Retina (tissue), 1 donor: ENCODE measurements around the gene HS3ST3A1.
"Not testable (repeated sequence)": the region's sequence is repeated elsewhere in the genome, so short reads cannot be mapped to it uniquely, and the experiment has no call there.

Experiments used
- DNase-seq: peaks from one replicate; pipeline ENCODE4 v3.0.0-alpha.2; 2016

Gene HS3ST3A1

DNA sequence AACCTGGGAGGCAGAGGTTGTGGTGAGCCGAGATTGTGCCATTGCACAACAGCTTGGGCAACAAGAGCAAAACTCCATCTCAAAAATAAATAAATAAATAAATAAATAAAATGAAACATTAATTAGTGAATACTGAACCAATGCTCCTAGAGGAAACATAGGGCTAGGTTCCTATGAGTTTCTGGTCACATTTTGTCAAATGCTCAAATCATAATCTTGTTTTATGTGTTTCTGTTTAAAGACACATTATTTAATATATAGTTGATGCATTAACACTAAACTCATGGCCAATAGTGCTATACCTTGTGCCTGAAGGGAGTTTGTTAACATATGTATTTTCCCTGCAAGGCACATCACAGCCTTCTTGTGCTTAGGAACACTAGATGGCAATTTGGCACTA, 66.8 kb downstream of the HS3ST3A1 start:
- DNase-seq = no peak

DNA sequence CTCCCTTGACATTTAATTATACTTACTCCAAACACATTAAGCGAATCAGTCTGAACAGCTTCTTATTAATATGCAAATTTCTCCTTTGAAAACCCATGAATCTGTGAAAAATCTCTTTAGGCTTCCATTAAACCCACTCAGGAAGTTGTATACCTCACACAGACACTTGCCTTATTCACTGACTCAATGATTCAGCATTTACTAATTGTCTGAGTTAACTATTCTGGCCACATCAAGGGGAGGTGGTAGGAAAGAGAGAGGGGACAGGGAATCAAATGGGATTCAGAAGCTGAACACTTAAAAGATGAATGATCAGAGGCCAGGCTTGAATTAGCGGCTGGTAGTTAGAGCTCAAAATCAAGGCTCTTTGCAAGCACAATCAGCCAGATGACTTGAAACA, 70.0 kb downstream of the HS3ST3A1 start:
- no peak for DNase-seq

DNA sequence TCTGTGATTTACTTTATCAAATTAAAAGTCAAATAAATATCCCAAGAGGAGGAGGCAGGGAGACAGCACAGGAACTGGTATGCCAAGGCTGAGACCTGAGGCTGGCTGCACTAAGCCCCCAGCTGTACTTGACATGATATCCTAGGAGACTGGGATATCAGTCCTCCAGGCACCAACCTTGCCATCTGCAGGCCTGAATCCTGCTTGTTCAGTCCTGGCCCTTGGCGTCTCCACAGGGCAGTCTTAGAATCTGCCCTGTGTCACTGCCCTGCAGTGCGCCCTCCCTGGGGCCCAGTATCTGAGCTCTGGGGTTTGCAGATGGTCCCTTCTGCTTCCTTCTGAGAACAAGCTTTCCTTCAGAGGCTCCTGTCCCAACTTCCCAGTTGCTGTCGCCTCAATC, 75.9 kb downstream of the HS3ST3A1 start:
- no peak for DNase-seq

DNA sequence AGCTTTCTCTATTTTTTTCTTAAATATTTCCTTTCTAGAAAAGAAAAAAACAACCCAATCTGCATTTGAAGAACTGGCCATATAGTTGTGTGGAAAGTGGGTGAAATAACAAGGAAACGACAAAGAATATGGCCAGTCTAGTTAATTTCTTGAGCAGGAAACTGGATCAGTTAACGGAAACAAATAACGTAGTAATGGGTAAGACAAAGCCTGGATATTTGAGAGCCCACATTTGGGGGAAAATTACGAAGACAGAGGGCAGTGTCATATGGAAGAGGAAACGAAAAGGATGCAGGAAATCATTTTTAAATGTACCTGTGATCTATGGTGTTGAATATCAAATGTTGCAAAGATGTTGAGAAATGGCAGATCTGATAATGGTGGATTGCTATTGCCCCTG, 78.6 kb downstream of the HS3ST3A1 start:
- no peak for DNase-seq

DNA sequence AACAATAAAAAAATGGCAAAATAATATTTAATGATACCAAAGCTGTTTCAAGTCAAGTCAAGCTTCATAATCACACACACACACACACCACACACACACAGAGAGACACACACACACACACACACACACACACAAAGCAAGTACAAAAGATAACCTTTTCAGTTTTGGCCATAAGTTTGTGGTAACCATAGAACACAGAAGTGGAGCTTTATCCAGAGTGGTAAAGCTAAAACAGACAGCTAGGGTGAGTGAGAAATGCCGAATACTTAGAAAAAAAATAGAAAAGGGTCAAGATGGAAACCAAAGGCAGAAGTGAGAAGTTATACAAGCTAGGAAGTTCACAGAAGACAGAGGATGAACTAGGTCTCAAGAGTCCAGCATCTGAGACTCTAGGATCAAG, 79.0 kb downstream of the HS3ST3A1 start:
- no peak for DNase-seq

DNA sequence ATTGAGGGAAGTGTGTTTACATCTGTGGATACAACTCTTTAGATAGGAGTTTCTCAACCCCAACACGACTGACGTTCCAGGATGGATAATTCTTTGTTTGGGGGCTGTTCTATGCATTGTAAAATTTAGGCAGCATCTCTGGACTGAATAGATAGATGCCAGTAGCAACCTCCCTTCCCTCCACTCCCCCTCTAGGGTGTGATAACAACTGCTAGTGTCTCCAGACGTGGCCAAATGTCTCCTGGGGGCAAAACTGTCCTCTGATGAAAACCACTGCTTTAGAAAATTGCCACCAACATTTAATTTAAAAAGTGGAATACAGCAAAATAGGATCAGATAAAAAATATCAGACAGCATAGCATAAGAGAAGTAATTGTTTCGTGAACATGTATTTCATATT, 79.9 kb downstream of the HS3ST3A1 start:
- no peak for DNase-seq

DNA sequence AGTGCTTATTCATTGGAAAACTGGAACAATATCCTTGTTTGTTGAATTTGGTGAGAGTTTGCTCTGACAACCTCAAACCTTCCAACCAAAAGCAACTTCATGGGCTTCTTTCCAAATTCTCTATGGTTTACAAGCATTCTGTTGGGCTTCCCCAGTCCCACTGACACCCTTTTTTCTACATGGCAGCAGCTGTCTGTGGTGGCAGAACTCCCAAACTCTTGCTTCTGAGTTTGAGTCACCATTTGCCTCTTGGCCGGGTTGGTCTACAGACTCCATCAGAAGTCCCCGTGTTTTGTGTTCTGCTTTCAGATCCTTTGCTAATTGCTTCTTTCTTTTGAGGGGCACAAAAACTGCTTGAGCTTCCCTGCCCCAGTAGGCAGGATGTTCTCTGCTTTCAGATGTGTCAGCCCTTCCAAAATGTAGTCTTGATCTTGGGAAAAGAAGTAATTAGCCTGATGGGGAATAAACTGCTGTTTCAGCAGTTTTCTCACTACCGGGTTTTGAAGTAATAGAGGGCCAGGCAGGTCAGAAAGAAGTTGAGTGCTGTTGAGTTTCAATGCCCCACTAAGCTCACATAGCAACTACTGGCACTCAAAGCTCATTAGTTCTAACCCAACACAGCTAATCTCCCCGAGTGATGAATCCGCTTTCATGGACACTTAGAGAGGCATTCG, 80.7 kb downstream of the HS3ST3A1 start:
- no peak for DNase-seq

DNA sequence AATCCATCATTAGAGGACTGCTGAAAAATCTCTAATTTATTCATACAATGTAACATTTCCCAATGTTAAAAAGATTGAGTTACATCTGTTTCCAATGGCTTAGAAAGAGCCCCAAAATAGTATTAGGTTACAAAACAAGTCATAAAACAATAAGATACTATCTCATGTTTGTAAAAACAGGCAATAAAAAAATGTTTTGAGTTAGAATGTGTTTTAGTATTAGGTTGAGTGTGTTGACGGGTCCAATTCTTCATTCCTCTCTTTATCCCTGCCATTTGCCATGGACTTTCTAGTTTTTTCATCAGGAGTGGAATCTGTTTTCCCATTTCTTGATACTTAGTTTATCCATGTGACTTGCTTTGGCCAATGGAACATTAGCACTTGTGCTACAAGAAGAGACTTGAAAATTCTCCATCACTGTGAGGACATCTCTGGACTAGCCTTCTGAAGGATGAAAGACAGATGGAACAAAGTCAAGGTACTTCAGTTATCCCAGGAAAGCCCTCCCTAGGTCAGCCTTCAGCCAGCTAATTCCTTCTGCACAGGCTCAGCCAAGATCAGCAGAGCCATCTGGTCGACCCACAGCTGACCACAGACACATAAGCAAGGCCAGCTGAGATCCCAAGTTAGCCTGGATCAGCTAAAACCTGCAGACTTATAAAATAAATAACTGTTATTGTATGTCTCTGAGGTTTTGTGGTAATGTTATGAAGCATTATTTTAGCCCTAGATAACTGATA, 83.3 kb downstream of the HS3ST3A1 start:
- DNase-seq = no peak

DNA sequence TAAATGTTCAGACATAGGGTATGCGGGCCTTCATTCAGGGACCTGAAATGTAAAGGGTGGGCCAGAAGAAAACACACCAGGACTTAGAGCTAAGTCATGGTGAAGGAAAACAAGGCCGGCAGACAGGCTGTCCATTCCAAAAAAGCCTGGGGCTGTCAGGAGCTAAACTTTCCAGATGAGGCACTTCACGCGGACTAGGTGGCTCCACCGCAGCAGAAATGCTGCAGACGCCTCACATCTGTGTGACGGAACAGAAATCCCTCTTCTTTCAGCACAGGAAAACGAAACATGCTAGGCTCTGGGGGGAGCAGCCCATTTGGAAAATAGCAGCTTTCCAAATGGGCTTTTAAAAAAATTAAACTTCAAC, 88.7 kb downstream of the HS3ST3A1 start:
- DNase-seq = no peak

DNA sequence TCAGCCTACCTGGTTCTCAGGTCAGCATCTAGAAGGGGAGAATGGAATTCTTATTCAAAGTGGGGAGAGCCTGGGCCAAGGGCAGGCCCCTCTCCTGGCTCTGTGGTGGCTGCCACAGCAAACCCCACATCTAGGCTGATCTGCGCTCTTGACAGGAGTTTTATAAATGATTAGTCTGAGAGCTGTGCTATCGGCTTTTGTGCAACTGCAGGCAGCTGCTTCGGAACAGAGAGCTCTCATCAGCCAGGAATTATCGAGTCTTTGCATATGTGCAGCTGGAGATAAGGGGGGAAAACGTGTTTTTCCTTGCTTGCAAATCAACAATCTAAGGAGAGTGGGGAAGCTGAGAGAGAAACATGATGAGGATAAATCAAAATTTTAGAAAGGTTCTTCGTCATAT, 91.7 kb downstream of the HS3ST3A1 start:
- peak; percentile 34 for DNase-seq

DNA sequence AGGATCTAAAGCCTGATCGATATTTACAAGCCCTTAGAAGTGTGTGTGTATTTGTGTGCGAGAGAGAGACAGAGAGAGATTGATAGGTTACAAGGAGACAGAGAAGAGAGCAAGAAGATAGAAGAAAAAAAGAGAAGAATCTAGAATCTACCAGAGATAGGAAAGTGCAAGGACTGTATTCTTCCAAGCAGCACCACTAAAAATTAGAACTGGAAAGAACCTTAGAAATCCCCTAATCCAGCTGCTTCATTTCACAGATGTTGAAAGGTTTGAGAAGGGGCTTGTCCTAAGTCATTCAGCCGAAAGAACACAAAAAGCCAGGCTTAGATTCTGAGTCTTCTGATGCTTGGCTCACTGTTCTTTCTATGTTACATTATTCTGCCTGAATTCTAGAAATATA, 92.2 kb downstream of the HS3ST3A1 start:
- no peak for DNase-seq

DNA sequence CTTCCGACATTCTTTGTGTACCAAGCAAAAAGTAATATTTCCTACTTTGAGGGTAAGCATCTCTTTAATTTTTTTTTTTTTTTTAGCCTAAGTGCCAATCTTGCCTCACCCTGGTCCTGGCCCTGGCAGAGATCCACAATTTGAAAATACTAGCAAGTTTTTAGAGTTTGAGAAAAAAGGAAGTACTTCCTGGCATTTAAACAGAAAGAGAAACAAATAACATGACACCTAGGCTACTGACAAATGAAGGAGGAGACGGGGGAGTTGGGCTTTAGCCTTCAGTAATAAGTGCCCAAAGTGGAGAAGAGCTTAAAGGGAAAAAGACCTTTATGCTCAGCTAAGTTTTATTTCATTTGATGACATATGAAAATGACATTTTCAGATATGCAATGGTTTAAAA, 92.8 kb downstream of the HS3ST3A1 start:
- DNase-seq = no peak

DNA sequence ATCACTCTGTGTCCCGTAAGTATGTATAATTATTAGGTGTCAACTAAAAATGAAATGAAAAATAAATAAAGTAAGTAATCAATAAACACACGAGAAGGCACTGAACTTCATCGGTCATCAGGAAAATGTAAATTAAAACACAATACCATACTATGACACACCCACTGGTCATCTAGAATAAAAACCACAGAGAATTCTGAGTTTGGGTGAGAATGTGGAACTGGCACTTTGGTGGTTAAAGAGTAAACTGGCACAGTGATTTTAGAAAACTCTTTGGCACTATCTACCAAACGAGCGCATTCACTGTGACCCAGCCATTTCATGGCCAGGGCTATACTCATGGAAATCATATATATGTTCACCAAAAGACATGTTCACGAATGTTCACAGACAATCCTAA, 98.2 kb downstream of the HS3ST3A1 start:
- no peak for DNase-seq

DNA sequence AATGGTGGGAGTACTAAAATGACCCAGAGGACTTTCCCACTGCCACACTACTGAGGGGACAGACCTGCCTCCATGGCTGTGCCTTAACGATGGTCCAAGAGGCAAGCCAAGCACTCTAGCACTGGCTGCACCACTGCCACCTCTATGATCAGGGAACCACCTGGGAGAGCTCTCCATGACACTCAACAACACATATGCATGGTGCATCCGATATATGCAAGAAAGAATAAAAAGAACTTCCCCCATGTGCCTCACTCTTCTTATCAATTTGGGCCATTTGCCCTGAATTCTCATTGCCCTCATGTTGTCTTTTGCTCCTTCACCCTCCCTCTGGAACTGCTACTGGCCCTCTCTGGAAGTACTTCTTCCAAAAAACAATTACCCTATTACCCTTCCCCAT, 99.5 kb downstream of the HS3ST3A1 start:
- DNase-seq = no peak

DNA sequence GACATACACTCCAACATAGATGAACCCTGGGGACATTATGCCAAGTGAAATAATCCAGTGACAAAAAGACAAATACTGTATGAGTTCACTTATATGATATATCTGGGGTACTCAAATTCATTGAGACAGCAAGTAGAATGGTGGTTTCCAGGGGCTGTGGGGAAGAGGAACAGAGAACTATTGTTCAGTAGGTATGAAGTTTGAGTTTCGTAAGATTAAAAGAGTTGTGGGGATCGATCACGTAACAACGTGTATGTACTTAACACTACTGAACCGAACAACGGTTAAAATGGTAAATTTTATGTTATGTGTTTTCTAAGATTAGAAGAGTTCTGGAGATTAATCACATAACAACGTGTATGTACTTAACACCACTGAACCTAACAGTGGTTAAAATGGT, 100.8 kb downstream of the HS3ST3A1 start:
- no peak for DNase-seq

DNA sequence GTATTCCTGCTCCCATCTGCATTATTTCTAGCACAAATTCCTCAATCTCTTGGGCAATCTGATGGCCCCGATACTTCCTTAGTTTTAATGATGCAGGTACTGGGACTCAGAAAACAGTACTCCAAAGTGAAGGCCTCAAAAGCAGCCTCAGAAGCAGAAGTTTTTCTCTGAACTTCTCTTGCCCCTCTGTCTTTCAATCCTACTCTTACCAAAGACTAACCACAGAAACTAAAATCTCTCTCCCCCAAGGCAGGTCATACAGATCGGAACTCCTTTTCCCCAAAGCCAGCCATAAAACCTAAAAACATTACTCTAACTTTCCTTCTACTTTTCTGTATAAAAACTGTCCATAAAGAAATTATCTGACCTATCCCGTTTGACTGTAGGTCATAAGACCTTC, 103.5 kb downstream of the HS3ST3A1 start:
- DNase-seq = no peak

DNA sequence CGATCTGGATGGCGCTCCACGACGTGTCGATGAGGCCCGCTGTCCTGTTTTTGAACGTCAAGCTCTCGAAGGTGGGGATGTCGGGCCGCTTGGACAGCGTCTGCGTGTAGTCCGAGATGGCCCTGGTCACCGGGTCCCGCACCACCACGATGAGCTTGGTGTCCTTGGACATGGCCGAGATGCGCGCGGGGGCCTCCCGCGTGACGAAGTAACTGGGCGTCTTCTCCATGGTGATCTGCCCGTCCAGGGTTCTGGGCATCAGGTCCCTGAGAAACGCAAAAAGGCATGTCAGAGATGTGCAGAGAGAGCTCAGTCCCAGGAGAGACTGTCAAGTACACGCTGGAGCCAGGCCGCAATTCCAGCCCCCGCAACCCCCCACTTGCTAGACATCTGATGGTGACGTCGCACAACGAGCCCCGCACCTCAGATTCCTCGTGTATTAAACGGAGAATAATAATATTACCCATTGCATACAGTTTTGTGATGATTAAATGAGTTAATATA, 105.1 kb downstream of the HS3ST3A1 start:
- not testable (repeated sequence) for DNase-seq

DNA sequence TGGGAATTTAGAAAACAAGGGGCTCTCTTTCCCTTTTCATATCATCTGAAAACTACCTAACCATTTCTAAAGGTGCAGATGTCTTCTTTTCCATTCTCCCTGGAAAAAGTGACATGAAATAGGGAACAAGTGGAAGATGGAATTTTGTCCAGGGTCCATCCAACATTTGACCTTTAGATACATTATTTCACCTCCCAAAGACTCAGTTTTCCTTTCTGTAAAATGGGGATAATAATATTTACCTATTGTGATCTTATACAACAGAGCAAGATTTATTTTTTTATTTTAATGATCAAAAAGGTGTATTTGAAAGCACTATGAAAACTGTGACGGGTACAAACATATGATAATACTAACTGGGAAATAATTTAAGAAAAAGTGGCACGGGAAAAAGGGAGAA, 106.3 kb downstream of the HS3ST3A1 start:
- no peak for DNase-seq

DNA sequence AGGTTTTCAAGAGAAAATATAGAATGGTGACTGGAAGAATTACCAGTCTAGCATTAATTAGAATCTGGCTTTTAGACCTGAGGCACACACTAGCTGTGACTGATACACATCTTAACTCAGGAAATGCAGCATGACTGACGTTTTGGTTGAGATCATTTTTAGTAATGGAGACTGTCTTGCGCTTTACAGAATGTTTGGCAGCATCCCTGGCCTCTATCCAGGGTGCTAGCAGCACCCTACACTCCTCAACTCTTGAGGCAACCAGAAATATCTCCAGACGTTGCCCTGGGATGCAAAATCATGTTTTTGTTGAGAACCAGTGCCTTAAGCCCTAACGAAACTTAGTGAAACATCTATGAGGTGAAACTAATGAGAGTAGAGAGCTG, 109.0 kb downstream of the HS3ST3A1 start:
- DNase-seq = no peak

DNA sequence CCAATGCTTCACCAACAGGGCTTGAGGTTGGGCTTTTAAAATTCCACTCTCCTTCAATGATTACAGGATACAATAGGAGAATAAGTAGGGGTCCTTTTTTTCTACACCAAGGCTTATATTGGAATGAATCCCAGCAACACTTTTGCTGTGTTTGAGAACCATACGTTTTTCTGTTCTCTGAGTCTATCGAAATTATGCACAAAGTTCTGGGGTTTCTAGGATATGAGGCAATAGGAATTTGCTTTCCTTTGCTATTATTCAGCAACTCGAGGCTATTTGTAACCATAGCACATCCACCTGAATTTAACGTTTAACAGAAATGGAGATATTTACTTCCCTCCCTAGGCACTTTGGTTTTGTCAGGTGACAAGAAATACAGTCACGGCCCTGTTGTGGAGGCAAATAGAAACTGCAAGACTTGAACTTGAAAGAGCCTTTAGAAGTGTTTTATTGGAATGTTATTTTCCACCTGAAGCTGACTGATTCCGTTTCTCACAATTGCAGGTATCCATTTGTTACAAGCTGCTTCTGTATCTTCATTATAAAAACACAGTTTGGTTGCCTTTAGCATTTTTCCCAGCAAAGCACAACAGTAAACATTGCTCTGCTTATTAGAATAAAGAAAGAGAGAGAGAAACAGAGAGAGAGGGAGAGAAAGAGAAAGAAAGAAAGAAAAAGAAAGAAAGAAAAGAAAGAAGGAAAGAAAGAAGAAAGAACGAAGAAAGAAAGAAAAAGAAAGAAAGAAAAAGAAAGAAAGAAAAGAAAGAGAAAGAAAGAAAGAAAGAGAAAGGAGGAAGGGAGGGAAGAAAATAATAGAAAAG, 109.6 kb downstream of the HS3ST3A1 start:
- DNase-seq = no peak

DNA sequence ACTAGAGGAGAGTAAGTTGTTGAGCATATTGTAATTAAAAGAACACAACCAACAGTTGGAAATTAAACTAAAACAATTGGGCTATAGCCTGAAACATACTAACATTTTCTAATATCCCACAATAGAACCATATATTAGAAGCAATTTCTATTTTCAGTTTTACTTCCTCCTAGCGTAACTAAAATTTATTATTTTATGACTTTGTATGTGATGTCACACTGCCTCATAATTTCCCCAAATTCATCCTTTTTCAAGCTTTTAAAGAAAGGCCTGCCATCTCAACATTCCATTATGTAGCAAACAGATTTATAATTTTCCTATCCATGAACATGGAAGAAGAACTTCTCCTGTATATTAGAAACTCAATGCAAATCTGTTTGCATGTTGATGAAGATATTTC, 110.2 kb downstream of the HS3ST3A1 start:
- DNase-seq = no peak

DNA sequence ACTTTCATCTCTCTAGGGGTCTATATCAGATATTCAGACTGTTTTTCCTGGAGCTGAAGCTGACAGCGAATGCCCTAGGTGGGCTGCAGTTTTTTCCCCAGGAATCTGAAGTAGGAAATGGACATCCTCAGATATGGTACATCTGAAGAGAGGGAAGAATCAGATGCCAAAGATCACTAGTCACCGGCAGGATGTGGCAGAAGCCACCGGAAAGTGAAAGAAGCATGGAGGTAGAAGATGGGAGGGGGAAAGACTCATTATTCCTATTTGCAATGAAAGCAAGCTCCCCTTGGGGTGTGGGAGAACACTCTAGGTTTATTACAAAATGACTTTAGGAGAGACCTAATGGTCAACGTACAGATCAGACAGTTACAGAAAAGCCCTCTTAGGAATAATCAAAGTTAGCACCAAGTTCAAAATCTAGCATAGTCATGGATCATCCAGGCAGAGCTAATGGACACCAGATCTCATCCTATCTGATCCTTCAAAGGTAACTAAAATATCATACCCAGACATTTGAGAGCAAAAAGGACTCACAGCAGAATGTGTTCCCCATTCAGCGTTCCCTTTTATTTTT, 110.7 kb downstream of the HS3ST3A1 start:
- no peak for DNase-seq

DNA sequence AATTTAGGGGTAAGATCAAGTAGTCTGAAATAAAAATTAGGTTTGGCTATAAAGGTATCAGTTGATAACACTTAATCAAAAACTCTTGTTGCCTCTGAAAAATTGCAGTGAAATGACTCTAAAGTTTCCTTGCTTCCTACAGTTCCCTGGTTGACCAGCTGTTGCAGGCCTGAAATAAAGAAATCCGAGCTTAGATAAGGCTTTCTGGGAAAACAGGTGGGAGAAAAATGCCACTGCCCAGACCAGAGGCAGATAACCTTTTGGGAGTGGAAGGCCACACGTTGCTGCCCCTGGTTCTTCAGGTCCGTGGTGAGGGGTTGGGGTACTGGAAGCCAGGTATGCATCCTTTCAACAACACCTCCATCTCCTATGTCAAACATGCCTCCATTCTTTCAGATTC, 111.3 kb downstream of the HS3ST3A1 start:
- DNase-seq = no peak

DNA sequence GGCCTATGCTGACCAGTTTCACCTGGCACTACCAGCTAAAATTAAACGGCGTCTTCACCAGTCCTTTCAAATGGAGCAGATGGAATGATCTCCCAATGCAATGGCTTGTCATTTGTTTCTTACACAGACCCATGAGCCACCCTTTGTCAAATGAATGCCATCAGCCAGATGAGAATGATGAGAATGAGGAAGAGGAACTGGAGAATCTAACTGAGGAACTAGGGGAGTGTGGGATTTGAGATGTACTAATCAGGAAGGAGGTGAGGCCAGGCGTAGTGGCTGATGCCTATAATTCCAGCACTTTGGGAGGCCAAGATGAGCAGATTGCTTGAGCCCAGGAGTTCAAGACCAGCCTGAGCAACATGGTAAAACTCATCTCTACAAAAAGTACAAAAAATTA, 116.4 kb downstream of the HS3ST3A1 start:
- no peak for DNase-seq
